HepG2 (cell line): ENCODE measurements around the gene BICDL2. TPM values are rescaled to one million over a fixed set of nuclear protein-coding genes. Genes with fewer than 3 reads are reported as not detected.

Experiments used
- HHEX ChIP-seq: IDR thresholded peaks from 2 replicates; pipeline ENCODE4 v1.6.1; 2016; ENCODE audit warnings: control low read depth
- HNRNPK ChIP-seq: fragments of 200-400 bp; formaldehyde crosslinking; IDR thresholded peaks from 2 replicates; pipeline ENCODE4 v1.6.1; 2018; ENCODE audit warnings: low read length, low read depth, moderate library complexity, mild to moderate bottlenecking; ENCODE audit not compliant: poor library complexity, severe bottlenecking
- MEIS2 ChIP-seq: sonication (generic); formaldehyde crosslinking; IDR thresholded peaks from 2 replicates; pipeline ENCODE4 v1.9.0; 2021; ENCODE audit warnings: mild to moderate bottlenecking, missing genetic modification reagents
- RBFOX2 ChIP-seq: fragments of 200-400 bp; formaldehyde crosslinking; IDR thresholded peaks from 2 replicates; pipeline ENCODE4 v1.6.1; 2017; ENCODE audit warnings: low read depth, mild to moderate bottlenecking, low read length
- REPIN1 ChIP-seq: sonication (generic); formaldehyde crosslinking; IDR thresholded peaks from 2 replicates; pipeline ENCODE4 v1.8.0; 2022; ENCODE audit warnings: missing genetic modification reagents, low read depth, mild to moderate bottlenecking, borderline replicate concordance
- SMAD1 ChIP-seq: sonication (generic); formaldehyde crosslinking; IDR thresholded peaks from 2 replicates; pipeline ENCODE4 v1.4.0; 2020; ENCODE audit warnings: missing genetic modification reagents, low read depth, mild to moderate bottlenecking, borderline replicate concordance
- TCF12 ChIP-seq, 2 experiments: fragments of 450-650 bp in 1 of 2; sonication (generic) in 1 of 2; formaldehyde crosslinking in 1 of 2; IDR thresholded peaks; 2 replicates each; pipeline versions ENCODE4 v1.6.1 to v1.8.0; 2017 to 2022; ENCODE audit warnings: antibody characterized with exemption in 1 of 2, mild to moderate bottlenecking in 1 of 2, missing genetic modification reagents in 1 of 2, moderate library complexity in 1 of 2
- ZNF180 ChIP-seq: sonication (generic); formaldehyde crosslinking; IDR thresholded peaks from 2 replicates; pipeline ENCODE4 v1.4.0; 2020; ENCODE audit warnings: low read depth, missing genetic modification reagents, borderline replicate concordance
- ZNF20 ChIP-seq: sonication (generic); formaldehyde crosslinking; IDR thresholded peaks from 2 replicates; pipeline ENCODE4 v1.4.0; 2020; ENCODE audit warnings: mild to moderate bottlenecking, moderate library complexity, missing genetic modification reagents
- ZNF792 ChIP-seq: IDR thresholded peaks from 2 replicates; pipeline ENCODE4 v1.6.1; 2016
- ZNF841 ChIP-seq: sonication (generic); formaldehyde crosslinking; IDR thresholded peaks from 2 replicates; pipeline ENCODE4 v1.8.1; 2023; ENCODE audit warnings: missing genetic modification reagents, borderline replicate concordance
- polyA plus RNA-seq, 8 experiments: library from polyadenylated mRNA; depleted of rRNA in 3 of 8; stranded (reverse) in 7 of 8; unstranded in 1 of 8; fragments of >200 nt; fragmentation: Illumina TruSeq in 4 of 8; extraction: Trizol in 4 of 8; gene quantifications; 2 replicates each; pipeline versions ENCODE4 v1.2.1 to v1.2.3, GENCODE V29; 2011 to 2016; ENCODE audit warnings: low read depth in 4 of 8, missing spikeins in 1 of 8, mixed read lengths in 1 of 8; ENCODE audit not compliant: insufficient read depth in 1 of 8
- total RNA-seq, 5 experiments: library from RNA; depleted of rRNA; stranded (reverse); fragments of >200 nt; fragmentation: Illumina TruSeq; extraction: Trizol; gene quantifications; 2 replicates each; pipeline ENCODE4 v1.2.3, GENCODE V29; 2016; ENCODE audit warnings: low read depth in 1 of 5
- TF ChIP-seq, protein P1 (sequence below): IDR thresholded peaks from 2 replicates; pipeline ENCODE4 v1.6.1; 2016; ENCODE audit warnings: control low read depth
- TF ChIP-seq, protein P2 (sequence below): sonication (generic); formaldehyde crosslinking; conservative IDR thresholded peaks from 2 replicates; pipeline ENCODE4 v1.8.0; 2022; ENCODE audit warnings: mild to moderate bottlenecking, moderate library complexity, missing genetic modification reagents
- TF ChIP-seq, protein P3 (sequence below): sonication (generic); formaldehyde crosslinking; IDR thresholded peaks from 2 replicates; pipeline ENCODE4 v1.5.1; 2020; ENCODE audit warnings: mild to moderate bottlenecking, moderate library complexity, missing genetic modification reagents
- TF ChIP-seq, protein P4 (sequence below): sonication (generic); formaldehyde crosslinking; IDR thresholded peaks from 2 replicates; pipeline ENCODE4 v1.8.1; 2023; ENCODE audit warnings: mild to moderate bottlenecking, missing genetic modification reagents, borderline replicate concordance

The BICDL2 gene
- total and polyA plus RNA-seq, 2 of the 13 experiments (the other 11 are each of a cell fraction or from before 2014, with no cell fraction given) = 0.12 TPM; not detected in 1

DNA sequence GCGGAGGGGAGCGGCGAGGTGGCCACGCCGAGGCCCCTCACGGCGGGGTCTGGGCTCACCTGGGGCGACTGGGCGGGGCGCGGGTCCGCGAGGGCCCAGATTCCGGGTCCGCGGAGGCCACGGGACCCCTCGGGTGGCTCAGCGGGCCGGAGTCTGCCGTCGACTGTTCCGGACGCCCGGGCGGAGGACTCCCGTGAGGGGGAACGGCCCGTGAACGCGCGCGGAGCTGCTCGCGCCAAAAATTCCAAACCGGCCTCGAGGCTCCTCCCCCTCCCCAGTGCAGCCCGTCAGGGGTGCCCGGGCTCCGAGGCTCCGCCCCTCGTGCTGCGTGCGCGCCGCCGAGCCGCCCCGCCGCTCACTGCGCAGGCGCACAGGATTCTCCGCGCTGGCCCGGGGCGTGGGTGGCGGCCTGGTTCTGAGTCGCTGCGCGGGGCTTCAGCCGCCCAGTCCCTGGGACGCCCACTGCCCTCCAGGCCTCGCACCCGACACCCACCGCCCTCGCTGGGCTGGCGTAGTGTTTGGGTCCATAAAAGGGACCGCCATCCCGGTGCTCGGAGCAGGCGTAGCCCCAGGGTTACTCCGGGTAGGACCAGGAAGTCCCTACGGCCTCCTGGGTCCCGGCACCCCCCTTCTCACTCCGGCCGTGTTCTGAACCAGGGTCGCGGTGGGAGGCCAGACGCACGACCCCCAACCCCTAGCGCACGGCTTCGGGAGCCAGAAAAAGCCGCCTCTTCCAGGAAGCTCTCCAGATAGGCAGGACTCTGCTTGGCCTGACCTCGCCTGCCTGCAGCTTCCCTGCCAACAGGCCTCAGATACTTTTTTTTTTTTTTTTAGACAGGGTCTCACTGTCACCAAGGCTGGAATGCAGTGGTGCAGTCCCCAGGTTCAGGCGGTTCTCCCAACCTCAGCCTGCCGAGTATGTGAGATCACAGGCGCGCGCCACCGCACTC, 56.2 kb downstream of the BICDL2 start, which contains the start of gene PKMYT1 (continued):
- TF ChIP-seq, protein P1, sequence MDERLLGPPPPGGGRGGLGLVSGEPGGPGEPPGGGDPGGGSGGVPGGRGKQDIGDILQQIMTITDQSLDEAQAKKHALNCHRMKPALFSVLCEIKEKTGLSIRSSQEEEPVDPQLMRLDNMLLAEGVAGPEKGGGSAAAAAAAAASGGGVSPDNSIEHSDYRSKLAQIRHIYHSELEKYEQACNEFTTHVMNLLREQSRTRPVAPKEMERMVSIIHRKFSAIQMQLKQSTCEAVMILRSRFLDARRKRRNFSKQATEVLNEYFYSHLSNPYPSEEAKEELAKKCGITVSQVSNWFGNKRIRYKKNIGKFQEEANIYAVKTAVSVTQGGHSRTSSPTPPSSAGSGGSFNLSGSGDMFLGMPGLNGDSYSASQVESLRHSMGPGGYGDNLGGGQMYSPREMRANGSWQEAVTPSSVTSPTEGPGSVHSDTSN = no peak
- TF ChIP-seq, protein P2, sequence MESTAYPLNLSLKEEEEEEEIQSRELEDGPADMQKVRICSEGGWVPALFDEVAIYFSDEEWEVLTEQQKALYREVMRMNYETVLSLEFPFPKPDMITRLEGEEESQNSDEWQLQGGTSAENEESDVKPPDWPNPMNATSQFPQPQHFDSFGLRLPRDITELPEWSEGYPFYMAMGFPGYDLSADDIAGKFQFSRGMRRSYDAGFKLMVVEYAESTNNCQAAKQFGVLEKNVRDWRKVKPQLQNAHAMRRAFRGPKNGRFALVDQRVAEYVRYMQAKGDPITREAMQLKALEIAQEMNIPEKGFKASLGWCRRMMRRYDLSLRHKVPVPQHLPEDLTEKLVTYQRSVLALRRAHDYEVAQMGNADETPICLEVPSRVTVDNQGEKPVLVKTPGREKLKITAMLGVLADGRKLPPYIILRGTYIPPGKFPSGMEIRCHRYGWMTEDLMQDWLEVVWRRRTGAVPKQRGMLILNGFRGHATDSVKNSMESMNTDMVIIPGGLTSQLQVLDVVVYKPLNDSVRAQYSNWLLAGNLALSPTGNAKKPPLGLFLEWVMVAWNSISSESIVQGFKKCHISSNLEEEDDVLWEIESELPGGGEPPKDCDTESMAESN (CRISPR knock-in tag) = 0 out of 2 replicates have a peak, but pooled peaks have one; percentile 52
- TF ChIP-seq HNRNPK (peak; percentile 26), ZNF792 (CRISPR knock-in tag) (no peak), ZNF20 (CRISPR knock-in tag) (no peak), HHEX (CRISPR knock-in tag) (no peak), RBFOX2 (peak; percentile 98), ZNF841 (no peak), MEIS2 (peak; percentile 45; the same call in 1 of the 2 replicates), ZNF180 (CRISPR knock-in tag) (no peak), REPIN1 (CRISPR knock-in tag) (no peak), TCF12 (IDR thresholded peaks at IDR 0.05) (no peak), TCF12 (CRISPR knock-in tag; IDR thresholded peaks at IDR 0.05) (0 out of 2 replicates have a peak, but pooled peaks have one; percentile 6), SMAD1 (CRISPR knock-in tag) (0 out of 2 replicates have a peak, but pooled peaks have one; percentile 23)
- TF ChIP-seq, protein P3, sequence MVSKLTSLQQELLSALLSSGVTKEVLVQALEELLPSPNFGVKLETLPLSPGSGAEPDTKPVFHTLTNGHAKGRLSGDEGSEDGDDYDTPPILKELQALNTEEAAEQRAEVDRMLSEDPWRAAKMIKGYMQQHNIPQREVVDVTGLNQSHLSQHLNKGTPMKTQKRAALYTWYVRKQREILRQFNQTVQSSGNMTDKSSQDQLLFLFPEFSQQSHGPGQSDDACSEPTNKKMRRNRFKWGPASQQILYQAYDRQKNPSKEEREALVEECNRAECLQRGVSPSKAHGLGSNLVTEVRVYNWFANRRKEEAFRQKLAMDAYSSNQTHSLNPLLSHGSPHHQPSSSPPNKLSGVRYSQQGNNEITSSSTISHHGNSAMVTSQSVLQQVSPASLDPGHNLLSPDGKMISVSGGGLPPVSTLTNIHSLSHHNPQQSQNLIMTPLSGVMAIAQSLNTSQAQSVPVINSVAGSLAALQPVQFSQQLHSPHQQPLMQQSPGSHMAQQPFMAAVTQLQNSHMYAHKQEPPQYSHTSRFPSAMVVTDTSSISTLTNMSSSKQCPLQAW (CRISPR knock-in tag) = no peak
- TF ChIP-seq, protein P4, sequence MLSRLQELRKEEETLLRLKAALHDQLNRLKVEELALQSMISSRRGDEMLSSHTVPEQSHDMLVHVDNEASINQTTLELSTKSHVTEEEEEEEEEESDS = no peak
- TF ChIP-seq, all 625 proteins: peak for 207
